ENCODE measurements around the gene CYB561D1. TPM values are rescaled to one million over a fixed set of nuclear protein-coding genes. Genes with fewer than 3 reads are reported as not detected.
A peak's percentile ranks its signal among the peaks of the same experiment; 100 is the strongest.

CYB561D1 gene
- total and polyA plus RNA-seq, 10 of the 15 experiments (the other 5 are each of a cell fraction or from before 2014, with no cell fraction given) = 0.68 to 9.0 (median 3.3) TPM

GRCh38 chr1:109493805-109494539 is at the start of gene CYB561D1 (continued):
- no peak for TF ChIP-seq NR2C2 (IDR thresholded peaks at IDR 0.05; ENCODE audit: borderline replicate concordance, control insufficient read depth, insufficient read length, low read depth)
- peak; percentile 93 for TF ChIP-seq RB1 (IDR thresholded peaks at IDR 0.05; ENCODE audit: borderline replicate concordance)
- peak; percentile 98 for TF ChIP-seq CHD2 (IDR thresholded peaks at IDR 0.05; ENCODE audit: borderline replicate concordance, low read depth, low read length)
- peak; percentile 97 for TF ChIP-seq NKRF (conservative IDR thresholded peaks at IDR 0.05)
- TF ChIP-seq SMAD1 (IDR thresholded peaks at IDR 0.05; ENCODE audit: low read depth, partially characterized antibody) = no peak
- peak; percentile 87 for TF ChIP-seq SMARCA5 (IDR thresholded peaks at IDR 0.05)
- no peak for TF ChIP-seq NFIC (IDR thresholded peaks at IDR 0.05; ENCODE audit: low read depth, low read length)
- no peak for TF ChIP-seq NFYA (IDR thresholded peaks at IDR 0.05; ENCODE audit: borderline replicate concordance, low read depth, low read length)
- TF ChIP-seq NRF1 (conservative IDR thresholded peaks at IDR 0.05; ENCODE audit: low read depth, low read length) = no peak
- TF ChIP-seq TCF7 (IDR thresholded peaks at IDR 0.05; ENCODE audit: borderline replicate concordance) = no peak
- no peak for TF ChIP-seq BMI1 (IDR thresholded peaks at IDR 0.05; ENCODE audit: borderline replicate concordance)
- TF ChIP-seq SPI1 (IDR thresholded peaks at IDR 0.05; ENCODE audit: borderline replicate concordance, insufficient read depth, low read depth, low read length) = no peak
- no peak for TF ChIP-seq ZNF622 (IDR thresholded peaks at IDR 0.05)
- peak; percentile 86 for TF ChIP-seq ZNF207 (IDR thresholded peaks at IDR 0.05; ENCODE audit: borderline replicate concordance)
- TF ChIP-seq NR2F1 (conservative IDR thresholded peaks at IDR 0.05) = no peak; the same call in 1 of the 2 replicates
- no peak for TF ChIP-seq CUX1 (IDR thresholded peaks at IDR 0.05; ENCODE audit: insufficient replicate concordance, low read depth, low read length)
- TF ChIP-seq HDGF (IDR thresholded peaks at IDR 0.05) = 0 out of 2 replicates have a peak, but pooled peaks have one; percentile 45
- TF ChIP-seq SREBF1 (IDR thresholded peaks at IDR 0.05; ENCODE audit: low read length) = no peak
- no peak for TF ChIP-seq IRF3 (IDR thresholded peaks at IDR 0.05)
- no peak for TF ChIP-seq ELK1 (IDR thresholded peaks at IDR 0.05; ENCODE audit: low read depth, low read length)
- no peak for TF ChIP-seq ZNF384 (IDR thresholded peaks at IDR 0.05; ENCODE audit: borderline replicate concordance, low read depth, low read length)
